ENCODE measurements around the gene TNFAIP3. TPM values are rescaled to one million over a fixed set of nuclear protein-coding genes. Genes with fewer than 3 reads are reported as not detected.

TNFAIP3 gene
- total RNA-seq, 2 donors from 2014 or later: 9.6 to 12.5 TPM

- no peaks in the 10 kb centered on the region for H3K27me3 ChIP-seq
- H3K4me1 ChIP-seq: no peaks in the 10 kb centered on the region
- ATAC-seq (no peak), DNase-seq (no peak)
- TF ChIP-seq CTCF (IDR thresholded peaks at IDR 0.05) (no peak), POLR2A (IDR thresholded peaks at IDR 0.05) (no peak)
- H3K36me3 ChIP-seq (replicated peaks in 1 of 2; ENCODE audit: insufficient read depth in 1 of 2, low read depth in 2 of 2): no peaks in the 10 kb centered on the region
- H3K4me3 ChIP-seq: no peak overlapping the region
- 74 to 80% methylated on average over 3 of the region's 3 CpGs for WGBS, 2 donors
- H3K27ac ChIP-seq: no peak overlapping the region
- intact Hi-C loops (cut with DNase I): no loop called here
- no peaks in the 10 kb centered on the region for H3K9me3 ChIP-seq
These were observed 45.8 kb downstream of the TNFAIP3 start for GRCh38 chr6:137912813-137913212.

GRCh38 chr6:137913434-137913833, 46.4 kb downstream of the TNFAIP3 start:
- 65 to 76% methylated on average over 3 of the region's 3 CpGs for WGBS, 2 donors
- Histone ChIP-seq H3K9me3 (no peaks in the 10 kb centered on the region), H3K4me1 (no peaks in the 10 kb centered on the region), H3K27me3 (no peaks in the 10 kb centered on the region), H3K27ac (no peak overlapping the region), H3K36me3 (replicated peaks in 1 of 2; ENCODE audit: insufficient read depth in 1 of 2, low read depth in 2 of 2) (no peaks in the 10 kb centered on the region), H3K4me3 (no peak overlapping the region)
- intact Hi-C loops (cut with DNase I): no loop called here
- DNase-seq: no peak
- no peak for TF ChIP-seq POLR2A (IDR thresholded peaks at IDR 0.05)
- no peak for ATAC-seq

GRCh38 chr6:137913996-137914529, 47.0 kb downstream of the TNFAIP3 start:
- Histone ChIP-seq H3K27ac (no peak overlapping the region), H3K9me3 (no peaks in the 10 kb centered on the region), H3K36me3 (replicated peaks in 1 of 2; ENCODE audit: insufficient read depth in 1 of 2, low read depth in 2 of 2) (no peaks in the 10 kb centered on the region), H3K4me3 (no peak overlapping the region), H3K27me3 (no peaks in the 10 kb centered on the region), H3K4me1 (no peaks in the 10 kb centered on the region)
- ATAC-seq: no peak
- intact Hi-C loops (cut with DNase I): no loop called here
- no peak for TF ChIP-seq CTCF (IDR thresholded peaks at IDR 0.05)
- no peak for TF ChIP-seq POLR2A (IDR thresholded peaks at IDR 0.05)
- no peak for DNase-seq

- TF ChIP-seq CTCF (IDR thresholded peaks at IDR 0.05) (no peak), POLR2A (IDR thresholded peaks at IDR 0.05) (no peak)
- no peak for DNase-seq
- no peak for ATAC-seq
- Histone ChIP-seq H3K27ac (no peak overlapping the region), H3K27me3 (no peaks in the 10 kb centered on the region), H3K4me3 (no peak overlapping the region), H3K4me1 (no peaks in the 10 kb centered on the region), H3K36me3 (replicated peaks in 1 of 2; ENCODE audit: insufficient read depth in 1 of 2, low read depth in 2 of 2) (no peaks in the 10 kb centered on the region), H3K9me3 (no peaks in the 10 kb centered on the region)
- 58 to 67% methylated on average over 4 of the region's 4 CpGs for WGBS, 2 donors
- intact Hi-C loops (cut with DNase I): no loop called here
These were observed 47.6 kb downstream of the TNFAIP3 start for GRCh38 chr6:137914530-137915193.

GRCh38 chr6:137915790-137916189, 48.7 kb downstream of the TNFAIP3 start:
- Histone ChIP-seq H3K4me1 (no peaks in the 10 kb centered on the region), H3K27ac (no peak overlapping the region), H3K36me3 (replicated peaks in 1 of 2; ENCODE audit: insufficient read depth in 1 of 2, low read depth in 2 of 2) (no peaks in the 10 kb centered on the region), H3K4me3 (no peak overlapping the region), H3K27me3 (no peaks in the 10 kb centered on the region), H3K9me3 (no peaks in the 10 kb centered on the region)
- no peak for ATAC-seq
- no peak for DNase-seq
- TF ChIP-seq CTCF (IDR thresholded peaks at IDR 0.05) (no peak), POLR2A (IDR thresholded peaks at IDR 0.05) (no peak)
- intact Hi-C loops (cut with DNase I): no loop called here
- 55 to 69% methylated on average over 4 of the region's 4 CpGs for WGBS, 2 donors
